A549 treated with ZK216348 at 1 μM for 4 hours (cell line): ENCODE results near the gene CLEC18A. TPM values are rescaled to one million over a fixed set of nuclear protein-coding genes. Genes with fewer than 3 reads are reported as not detected.

ENCODE experiments used
- total RNA-seq: library from RNA; stranded (reverse); fragments of 200-300 nt; extraction: Qiagen RNA extraction; gene quantifications from 5 replicates; pipeline ENCODE4 v1.2.3, GENCODE V29; 2022; ENCODE audit warnings: low read depth

The CLEC18A gene
- total RNA-seq: 0.07 to 0.31 TPM (median 0.11 TPM) in 3 of 5 replicates, not detected in the others

DNA sequence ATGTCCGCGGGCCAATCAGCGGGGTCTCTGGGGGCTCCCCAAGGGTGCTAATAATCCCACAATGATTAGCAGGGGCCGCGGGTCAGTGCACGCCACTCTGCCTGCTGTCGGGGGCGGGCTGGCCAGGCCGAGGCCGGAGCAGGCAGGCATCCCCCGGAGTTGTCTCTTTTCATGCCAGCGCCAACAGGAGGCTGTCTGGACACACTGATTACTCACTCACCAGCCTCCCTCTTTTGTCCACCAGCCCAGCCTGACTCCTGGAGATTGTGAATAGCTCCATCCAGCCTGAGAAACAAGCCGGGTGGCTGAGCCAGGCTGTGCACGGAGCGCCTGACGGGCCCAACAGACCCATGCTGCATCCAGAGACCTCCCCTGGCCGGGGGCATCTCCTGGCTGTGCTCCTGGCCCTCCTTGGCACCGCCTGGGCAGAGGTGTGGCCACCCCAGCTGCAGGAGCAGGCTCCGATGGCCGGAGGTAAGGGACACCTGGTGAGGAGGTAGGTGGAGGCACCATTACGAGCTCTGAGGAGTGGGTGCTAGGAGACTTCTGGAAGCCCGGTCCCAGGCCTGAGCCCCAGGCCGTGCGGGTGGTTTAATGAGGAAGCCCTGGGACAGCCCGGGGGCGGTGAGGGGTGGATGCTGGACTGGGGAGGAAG, at the start of gene CLEC18A:
CLEC18A (plus strand) TSS at position 318 of the 655 bp plus-strand sequence; CDS start at position 351, 33 bp downstream.

Other genes starting within 250 kb of the CLEC18A start
- gene NQO1, start 224.8 kb upstream of the CLEC18A start, total RNA-seq: 2,344 to 2,620 TPM (median 2,459 TPM) in 5 replicates
- gene NOB1, start 196.4 kb upstream of the CLEC18A start, total RNA-seq: 110 to 133 TPM (median 118 TPM) in 5 replicates
- 19.0 to 23.3 TPM (median 21.4 TPM) in 5 replicates for gene WWP2, start 189.0 kb upstream of the CLEC18A start, total RNA-seq
- gene PDPR, start 163.0 kb downstream of the CLEC18A start, total RNA-seq: 11.5 to 17.7 TPM (median 14.3 TPM) in 5 replicates
- 0.08 to 0.16 TPM (median 0.12 TPM) in 3 of 5 replicates, not detected in the others for gene CLEC18C, start 222.5 kb downstream of the CLEC18A start, total RNA-seq